ENCODE data around the gene PGPEP1.
"Not testable (repeated sequence)": the region's sequence is repeated elsewhere in the genome, so short reads cannot be mapped to it uniquely, and the experiment has no call there.

The PGPEP1 gene

DNA sequence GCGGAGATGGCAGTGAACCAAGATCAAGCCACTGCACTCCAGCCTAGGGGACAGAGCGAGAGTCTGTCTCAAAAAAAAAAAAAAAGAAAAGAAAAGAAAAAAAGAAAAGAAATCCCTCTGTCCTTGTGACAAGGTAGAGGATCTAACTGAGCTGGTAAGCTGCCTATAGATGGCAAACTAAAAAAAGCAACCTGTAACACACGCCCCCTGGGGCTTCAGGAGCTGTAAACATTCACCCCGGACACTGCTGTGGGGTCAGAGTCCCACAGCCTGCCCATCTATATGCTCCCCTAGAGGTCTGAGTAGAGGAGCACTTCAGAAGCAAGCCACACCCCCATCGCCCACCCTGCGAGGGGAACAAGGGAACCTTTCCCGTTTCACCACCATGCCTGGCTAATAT is 4.3 kb upstream of the PGPEP1 start:
- DNase-seq: no peak

DNA sequence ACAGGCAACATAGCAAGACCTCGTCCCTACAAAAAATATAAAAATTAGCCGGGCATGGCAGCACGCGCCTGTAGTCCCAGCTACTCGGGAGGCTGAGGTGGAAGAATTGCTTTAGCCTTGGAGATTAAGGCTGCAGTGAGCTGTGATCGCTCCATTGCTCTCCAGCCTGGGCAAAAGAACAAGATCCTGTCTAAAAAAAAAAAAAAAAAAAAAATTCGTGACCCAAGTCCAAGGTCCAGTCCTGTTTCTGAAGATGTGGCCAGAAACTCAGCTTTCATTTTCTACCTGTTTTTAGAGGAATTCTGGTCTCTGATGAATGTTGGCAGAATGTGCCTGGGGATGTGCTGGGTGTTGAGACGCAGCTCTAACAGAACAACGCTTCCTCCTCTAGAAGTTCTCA is 1.9 kb upstream of the PGPEP1 start:
- no peak for DNase-seq

DNA sequence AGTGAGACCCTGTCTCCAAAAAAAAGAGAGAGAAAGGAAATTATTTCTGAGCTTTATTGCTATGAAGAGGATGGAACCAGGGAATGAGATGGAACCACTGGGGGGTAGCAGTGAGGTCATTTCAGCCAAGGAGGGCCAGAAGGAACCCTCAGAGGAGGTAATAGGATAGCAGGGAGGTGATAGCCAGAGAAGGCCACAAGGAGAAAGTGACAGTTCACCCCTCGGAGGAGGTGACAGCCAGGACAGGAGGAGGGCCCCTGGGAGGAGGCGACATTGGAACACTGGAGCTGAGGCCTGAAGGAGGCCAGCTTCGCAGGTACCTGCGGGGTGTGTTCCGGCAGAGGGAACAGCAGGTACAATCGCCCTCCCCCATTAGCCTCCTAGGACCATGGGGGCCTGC is 675 bp upstream of the PGPEP1 start:
- no peak for DNase-seq

DNA sequence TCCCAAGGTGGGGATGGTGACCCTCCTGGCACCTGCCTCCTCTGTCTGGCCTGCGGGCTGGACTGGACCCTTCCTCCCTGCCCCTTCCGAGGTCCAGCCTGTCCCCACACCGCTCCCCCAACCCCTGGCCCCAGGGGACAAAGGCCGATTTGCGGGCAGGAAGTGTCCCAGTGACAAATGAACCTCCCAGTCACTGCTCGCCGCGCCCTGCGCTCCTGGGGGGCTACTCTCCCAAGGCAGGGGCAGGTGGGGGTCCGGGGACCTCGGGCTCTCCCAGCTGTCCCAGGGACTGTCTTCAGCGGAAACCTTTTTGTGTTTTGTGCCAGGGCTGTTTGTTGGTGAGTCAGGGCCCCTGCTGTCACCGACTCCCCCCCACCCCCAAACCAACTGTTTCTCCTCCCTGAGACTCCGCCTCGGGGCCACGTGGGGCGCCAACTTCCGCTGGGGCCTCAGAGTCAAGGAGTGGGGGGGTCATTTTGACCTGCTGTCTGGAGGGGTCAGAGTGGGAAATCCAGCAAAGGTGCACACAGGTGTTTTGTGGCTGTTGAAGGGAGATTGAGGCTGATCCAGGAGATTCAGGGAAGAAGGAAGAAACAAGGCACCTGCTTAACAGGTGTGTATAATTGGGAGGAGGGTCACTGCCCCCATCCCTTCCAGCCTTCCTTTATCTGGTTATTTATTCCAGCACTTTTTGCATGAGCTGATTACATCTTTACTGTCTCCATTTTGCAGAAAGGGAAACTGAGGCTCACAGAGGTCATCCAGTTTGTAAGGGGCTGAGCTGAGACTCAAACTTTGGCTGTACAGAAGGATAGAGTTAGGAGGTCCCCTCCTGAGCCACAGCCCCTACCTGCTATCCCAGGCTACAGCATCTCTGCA is 831 bp downstream of the PGPEP1 start:
- DNase-seq: peak; percentile 43

DNA sequence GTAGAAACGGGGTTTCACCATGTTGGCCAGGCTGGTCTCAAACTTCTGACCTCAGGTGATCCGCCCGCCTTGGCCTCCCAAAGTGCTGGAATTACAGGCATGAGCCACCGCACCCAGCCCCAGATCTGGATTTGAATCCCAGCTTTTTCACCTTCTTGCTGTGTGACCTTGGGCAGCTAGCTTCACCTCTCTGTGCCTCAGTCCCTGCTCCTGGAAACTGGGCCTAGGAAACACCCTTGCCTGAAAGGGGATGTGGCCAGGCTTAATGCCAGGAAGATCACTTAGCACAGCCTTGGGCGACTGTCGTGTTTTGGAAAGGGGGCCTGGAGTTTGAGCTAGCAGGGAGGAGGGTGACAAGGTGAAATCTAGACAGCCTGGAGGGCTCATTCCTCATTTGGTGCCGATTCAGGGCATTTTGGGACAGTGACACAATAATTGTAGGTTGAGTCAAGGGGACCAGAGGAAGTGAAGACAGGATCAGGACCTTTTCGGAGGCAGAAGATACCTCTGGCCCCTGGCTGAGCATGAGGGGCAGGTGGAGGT is 1.8 kb downstream of the PGPEP1 start:
- no peak for DNase-seq

DNA sequence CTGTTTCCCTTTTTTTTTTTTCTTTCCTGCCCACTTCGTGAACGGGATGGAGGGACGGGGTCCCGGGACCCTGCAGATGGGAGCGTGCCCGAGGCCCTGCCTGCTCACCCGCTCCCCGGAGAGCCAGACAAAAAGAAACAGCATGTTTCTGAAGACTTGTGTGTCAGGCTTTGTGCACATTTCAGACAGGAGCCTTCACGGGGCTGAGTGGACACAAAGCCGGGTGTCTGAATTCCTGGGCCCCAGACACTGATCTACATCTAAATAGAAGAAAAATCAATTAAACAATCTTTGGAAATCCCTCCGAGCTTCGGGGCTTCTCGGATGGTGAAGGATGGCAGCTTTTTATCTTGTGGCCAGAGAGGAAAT is 4.2 kb downstream of the PGPEP1 start:
- no peak for DNase-seq

DNA sequence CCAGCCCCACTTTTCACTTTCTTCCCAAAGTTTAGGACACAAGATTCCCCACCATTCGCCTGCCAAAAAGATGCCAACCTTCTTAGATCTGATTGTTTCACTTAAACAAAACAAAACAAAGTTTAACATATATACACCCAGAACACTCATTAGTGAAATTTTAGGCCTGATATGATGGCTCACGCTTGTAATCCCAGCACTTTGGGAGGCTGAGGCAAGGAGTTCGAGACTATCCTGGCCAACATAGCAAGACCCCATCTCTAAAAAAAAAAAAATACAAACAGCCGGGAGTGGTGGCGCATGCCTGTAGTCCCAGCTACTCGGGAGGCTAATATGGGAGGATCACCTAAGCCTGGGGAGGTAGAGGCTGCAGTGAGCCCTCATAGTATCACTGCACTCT is 4.9 kb downstream of the PGPEP1 start:
- DNase-seq: no peak

DNA sequence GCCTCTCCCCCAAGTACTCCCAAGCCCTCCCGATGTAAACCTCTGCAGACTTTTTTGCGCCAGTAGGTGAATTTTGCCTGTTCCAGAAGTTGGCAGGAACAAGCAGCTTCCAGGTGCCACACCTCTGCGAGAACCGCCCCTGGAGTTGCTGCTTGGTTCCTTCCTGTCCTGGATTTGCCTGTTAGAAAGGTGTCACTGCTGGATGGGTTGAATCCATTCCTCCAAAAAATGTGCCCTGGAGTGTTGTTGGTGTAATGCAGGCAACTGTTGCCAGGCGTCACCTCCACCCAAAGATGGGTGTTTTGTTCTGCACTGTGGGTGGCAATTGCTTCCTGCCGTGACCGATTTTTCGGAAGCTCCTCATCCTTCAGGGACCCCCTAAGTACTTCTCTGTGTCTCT is 5.7 kb downstream of the PGPEP1 start:
- DNase-seq: no peak

DNA sequence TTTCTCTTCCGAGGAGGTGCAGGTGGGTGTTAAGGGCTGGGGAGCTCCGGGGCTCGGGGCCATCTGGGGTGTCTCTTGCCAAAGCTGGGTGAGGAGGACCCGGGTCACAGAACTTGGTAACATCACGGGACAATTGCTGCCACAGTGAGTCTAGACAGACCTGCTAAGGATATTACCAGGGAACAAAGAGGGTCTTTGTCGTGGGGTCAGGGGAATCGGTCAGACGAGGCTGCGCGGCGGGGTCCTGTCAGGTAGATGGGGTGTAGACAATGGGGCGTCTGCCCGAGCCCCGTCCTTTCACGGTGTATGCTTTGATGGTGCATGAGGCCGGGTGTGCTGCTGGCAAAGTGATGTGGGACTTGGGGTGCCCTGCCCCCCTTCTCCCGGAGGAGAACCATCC is 7.8 kb downstream of the PGPEP1 start:
- no peak for DNase-seq

DNA sequence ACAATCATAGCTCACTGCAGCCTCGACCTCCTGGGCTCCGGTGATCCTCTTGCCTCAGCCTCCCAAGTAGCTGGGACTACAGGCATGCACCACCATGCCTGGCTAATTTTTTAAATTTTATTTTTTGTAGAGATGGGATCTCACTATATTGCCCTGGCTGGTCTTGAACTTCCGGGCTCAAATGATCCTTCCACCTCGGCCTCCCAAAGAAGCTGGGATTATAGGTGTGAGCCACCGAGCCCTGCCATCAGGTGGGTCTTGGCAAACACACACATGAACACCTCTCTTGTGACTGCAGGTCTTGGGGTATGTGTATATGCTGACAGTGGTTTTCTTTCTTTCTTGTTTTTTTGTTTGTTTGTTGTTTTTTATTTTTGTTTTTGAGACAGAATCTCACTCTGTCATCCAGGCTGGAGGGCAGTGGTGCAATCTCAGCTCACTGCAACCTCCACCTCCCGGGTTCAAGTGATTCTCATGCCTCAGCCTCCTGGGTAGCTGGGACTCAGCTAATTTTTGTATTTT is 8.5 kb downstream of the PGPEP1 start:
- DNase-seq: not testable (repeated sequence)

DNA sequence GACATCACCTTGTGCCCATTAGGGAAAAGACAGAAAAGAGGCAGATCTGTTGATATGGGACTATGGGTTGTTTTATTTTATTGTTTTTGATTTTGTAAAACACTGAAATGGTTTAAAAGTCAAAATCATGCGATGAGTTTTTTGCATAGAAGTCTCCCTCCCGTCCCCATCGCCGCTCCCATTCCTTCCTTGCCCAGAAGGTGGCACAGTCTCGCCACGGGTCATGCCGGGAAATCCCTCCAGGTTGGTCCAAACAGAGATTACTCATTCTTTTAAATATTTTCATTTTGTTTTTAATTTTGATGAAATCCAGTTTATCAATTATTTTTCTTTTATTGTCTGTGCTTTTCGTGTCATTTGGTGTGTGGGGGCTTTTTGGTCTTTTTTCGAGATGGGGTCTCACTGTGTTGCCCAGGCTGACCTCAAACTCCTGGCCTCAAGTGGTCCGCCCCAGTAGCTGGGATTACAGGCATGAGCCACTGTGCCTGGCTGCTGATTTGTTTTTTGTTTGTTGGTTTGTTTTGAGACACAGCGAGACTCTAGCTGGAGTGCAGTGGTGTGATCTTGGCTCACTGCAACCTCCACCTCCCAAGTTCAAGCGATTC is 9.2 kb downstream of the PGPEP1 start:
- no peak for DNase-seq

DNA sequence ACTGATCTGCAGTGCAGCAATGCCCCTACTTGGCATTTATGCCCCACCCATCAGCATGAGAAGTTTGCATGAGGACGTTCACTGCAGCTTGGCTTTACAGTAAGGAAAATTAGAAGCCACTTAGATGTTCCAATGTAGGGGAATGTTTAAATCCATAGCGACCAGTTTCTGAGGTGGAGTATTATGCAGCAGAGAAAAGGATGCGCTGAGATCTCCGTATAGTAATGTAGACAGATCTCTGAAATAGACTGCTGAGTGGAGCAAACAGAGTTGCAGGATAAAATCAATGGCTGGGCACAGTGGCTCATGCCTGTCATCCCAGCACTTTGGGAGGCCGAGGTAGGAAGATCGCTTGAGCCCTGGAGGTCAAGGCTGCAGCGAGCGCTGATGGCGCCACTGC is 10.1 kb downstream of the PGPEP1 start:
- no peak for DNase-seq

DNA sequence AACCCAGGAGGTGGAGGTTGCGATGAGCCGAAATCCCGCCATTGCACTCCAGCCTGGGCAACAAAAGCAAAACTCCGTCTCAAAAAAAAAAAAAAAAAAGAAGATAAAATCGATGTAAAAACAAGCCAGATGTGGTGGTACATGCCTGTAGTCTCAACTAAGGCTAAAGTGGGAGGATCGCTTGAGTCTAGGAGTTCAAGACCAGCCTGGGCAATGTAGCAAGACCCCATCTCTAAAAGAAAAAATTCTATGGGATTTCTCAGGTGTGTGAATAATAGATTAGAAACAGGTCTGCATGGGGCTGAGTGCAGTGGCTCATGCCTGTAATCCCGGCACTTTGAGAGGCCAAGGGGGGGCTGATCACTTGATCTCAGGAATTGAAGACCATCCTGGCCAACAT is 11.1 kb downstream of the PGPEP1 start:
- DNase-seq: no peak

DNA sequence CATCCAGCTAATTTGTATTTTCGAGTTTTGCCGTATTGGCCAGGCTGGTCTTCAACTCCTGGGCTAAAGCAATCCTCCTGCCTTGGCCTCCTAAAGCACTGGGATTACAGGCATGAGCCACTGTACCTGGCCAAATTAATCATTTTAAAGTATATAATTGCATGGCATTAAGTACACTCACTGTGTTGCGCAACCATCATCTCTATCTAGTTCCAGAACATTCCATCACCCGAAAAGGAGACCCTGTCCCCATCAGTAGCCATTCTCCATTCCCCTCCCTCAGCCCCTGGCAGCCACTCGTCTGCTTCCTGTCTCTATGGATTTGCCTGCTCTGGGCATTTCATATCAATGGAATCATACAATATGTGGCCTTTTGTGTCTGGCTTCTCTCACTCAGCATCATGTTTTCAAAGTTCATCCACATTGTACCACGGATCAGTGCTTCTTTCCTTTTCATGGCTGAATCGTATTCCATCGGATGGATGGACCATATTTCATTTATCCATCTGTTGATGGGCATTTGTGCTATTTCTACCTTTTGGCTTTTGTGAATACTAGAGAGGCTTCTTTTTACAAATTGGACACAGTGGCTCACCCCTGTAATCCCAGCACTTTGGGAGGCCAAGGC is 13.1 kb downstream of the PGPEP1 start:
- no peak for DNase-seq

DNA sequence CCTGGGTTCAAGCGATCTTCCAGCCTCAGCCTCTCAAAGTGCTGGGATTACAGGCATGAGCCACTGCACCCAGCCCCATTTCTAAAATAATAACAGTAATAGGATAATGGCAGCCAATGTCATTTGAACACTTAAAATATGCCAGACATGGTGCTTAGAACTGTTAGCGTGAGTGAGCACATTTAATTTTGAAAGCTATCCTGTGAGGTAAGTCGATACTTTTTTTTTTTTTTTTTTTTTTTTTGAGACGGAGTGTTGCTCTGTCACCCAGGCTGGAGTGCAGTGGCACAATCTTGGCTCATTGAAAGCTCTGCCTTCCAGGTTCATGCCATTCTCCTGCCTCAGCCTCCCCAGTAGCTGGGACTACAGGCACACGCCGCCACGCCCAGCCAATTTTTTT is 14.3 kb downstream of the PGPEP1 start:
- not testable (repeated sequence) for DNase-seq

DNA sequence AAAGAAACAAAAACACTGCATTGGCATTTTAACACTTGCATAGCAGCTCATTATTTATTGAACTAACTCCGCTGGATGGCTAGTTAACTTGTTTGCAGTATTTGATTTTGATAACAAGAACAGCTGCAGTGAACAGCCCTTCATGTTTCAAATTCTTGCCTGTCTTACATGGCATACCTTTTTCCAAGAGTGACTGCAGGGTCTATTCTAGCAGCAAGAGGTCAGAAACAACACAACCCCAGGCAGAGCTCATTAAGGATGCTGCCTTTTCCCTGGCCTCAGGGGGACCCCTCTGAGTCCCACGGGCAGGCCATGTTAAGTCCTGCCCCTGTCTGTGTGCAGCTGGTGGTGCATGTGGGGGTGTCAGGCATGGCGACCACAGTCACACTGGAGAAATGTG is 16.6 kb downstream of the PGPEP1 start:
- DNase-seq: no peak

DNA sequence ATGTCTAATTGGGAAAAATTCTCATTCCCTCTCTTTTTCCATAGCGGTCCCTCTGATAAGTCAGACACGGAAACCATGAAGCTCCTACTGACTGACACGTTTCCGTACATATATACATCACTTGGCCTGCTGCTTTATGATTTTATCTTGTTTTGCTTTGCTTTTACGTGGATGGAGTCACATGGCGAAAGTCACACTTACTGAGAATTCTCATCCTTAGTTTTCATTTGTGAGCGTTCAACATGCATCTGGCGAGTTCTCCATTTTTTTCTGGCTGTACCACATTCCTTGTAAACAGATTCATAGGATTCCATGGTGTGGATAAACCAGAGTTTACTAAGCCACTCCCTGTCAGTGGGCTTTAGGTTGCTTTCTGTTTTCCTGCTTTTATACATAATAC is 21.2 kb downstream of the PGPEP1 start:
- DNase-seq: no peak

DNA sequence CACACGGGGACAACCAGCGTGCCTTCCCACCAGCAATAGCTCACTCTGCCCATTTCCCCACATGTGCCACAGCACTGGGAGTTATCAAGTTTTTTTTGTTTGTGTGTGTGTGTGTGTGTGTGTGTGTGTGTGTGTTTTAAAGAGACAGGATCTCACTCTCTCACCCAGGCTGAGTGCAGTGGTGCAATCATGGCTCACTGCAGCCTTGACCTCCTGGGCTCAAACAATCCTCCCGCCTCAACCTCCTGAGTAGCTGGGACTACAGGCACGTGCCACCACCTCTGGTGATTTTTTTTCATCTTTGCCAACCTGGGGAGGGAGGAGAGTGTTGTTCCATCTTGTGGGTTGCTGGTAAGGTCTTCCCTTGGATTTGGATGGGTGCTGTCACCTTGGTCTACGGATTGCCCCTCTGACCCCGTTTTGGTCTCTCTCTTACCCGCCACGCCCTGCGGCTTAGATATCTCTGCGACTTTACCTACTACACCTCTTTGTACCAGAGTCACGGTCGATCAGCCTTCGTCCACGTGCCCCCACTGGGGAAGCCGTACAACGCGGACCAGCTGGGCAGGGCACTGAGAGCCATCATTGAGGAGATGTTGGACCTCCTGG is 22.6 kb downstream of the PGPEP1 start:
- no peak for DNase-seq

DNA sequence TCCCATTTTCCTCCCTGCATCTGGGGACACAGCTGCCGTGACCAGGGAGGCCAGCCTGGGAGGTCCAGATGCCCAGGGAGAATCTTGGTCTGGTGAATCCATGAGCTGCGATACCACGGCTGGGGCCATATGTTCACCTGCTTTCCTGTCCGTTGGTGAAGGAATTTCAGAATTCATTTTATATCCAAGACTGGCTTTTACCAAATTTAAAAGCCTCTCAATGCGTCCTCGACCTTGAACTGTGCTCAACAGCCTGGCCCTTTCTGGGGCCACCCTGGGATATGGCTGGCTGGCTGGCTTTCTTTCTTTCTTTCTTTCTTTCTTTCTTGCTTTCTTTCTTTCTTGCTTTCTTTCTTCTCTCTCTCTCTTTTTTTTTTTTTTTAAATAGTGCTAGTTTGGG is 23.4 kb downstream of the PGPEP1 start:
- no peak for DNase-seq

DNA sequence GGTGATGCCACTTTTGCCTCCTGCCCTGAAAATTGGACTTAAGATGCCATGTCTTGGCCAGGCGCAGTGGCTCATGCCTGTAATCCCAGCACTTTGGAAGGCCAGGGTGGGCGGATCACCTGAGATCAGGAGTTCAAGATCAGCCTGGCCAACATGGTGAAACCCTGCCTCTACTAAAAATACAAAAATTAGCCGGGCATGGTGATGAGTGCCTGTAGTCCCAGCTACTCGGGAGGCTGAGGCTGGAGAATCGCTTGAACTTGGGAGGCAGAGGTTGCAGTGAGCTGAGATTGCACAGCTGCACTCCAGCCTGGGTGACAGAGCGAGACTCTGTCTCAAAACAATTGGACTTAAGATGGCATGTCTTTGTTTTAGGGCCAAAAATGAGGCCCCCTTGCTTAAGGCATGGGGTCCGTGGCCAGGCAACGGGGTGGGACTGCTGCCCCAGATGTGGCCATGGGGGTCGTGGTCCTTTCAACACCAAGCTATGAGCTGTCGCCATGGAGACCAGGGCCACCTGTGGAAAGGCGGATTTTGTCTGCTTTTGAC is 24.0 kb downstream of the PGPEP1 start:
- not testable (repeated sequence) for DNase-seq

DNA sequence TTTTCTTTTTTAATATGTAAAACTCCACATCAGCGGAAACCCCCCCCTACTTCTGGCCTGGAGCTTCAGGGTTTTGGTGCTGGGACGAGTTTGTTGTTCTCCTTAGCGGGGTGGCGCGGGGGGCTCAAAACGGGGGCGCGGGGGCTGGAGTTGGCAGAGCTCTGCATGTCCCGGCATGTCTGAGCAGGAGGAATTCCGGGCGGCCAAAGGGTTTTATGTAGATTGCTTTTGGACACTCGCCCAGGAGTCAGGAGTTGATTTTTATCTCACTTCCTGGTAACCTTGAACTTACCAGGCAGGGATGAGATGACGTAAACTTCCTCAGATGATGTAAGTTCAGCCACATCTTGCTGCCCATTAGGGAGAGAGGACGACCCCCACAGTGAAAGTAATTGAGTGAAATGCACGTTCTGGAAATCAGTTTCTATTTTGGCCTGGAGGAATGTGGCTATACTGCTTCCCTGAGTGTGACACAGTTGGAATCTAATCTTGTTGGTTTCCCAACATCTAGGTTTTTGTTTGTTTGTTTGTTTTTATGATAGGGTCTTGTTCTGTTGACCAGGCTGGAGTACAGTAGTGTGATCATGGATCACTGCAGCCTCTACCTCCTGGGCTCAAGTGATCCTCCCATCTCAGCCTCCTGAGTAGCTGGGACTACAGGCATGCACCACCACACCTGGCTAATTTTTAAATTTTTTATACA is 24.6 kb downstream of the PGPEP1 start:
- peak; percentile 23 for DNase-seq

DNA sequence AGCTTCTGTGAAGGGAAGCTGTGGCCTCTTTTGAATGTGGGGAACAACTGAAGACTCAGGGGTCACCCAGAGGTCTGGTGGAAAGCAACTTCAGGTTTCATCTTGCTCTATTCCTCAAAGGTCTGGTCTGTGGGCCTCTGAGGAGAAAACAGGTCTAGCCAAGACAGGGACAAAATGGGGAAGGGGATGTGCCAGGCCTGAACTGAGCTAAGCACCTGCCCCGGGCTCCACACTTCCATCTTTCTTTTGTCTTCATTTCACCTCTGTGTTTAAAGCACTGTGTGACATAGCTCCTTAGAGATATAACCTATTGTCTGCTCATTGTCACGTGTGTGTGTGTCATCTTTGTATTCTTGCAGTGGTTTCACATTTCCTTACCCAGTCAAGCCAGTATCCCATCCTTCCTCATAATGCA is 25.6 kb downstream of the PGPEP1 start:
- DNase-seq: no peak

Data from GDM1 (cell line).